ENCODE results near the gene RPH3AL.
A peak's percentile ranks its signal among the peaks of the same experiment; 100 is the strongest.
"Not testable (repeated sequence)": the region's sequence is repeated elsewhere in the genome, so short reads cannot be mapped to it uniquely, and the experiment has no call there.

RPH3AL gene

GRCh38 chr17:178292-179065 is 174.1 kb downstream of the RPH3AL start:
- ATAC-seq (no peak), DNase-seq (no peak)

- DNase-seq (no peak), ATAC-seq (no peak)
Measured at GRCh38 chr17:177762-178161, 174.8 kb downstream of the RPH3AL start.

- ATAC-seq (no peak), DNase-seq (no peak)
Measured at GRCh38 chr17:177155-177554, 175.5 kb downstream of the RPH3AL start.

DNA sequence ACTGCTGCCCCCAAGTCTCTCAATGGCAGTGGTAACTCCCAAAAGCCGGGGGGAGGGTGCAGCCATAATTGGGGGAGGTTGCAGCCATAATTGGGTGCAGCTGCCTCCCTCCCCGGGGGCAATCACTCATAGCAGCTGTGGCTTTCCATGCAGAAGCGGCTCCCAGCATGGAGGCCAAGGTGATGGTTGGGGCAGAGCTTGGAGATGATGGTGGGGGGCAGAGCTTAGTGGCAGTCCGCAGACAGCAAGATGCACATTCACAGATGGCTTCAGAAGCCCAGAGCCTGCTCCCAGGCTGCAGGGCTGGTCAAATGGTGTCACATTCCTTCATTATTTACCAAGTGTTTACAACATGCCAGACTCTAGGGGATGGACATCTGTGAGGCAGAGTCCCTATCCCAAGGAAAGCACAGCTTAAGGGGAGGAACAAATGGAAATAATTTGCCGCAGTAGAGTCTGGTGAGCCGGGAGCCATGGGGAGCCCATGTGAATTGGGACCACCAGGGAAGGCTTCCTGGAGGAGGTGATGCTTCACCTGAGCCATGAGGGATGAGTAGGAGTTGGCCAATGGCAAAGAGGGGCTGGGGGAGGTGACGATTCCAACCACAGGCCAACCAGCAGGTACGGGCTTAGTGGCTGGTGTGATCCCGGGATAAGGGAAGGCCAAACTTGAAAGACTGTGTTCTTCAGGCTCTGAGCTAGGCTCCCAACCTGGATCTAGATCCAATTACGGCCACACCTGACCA is 179.3 kb downstream of the RPH3AL start:
- ATAC-seq (no peak), DNase-seq (no peak)

DNA sequence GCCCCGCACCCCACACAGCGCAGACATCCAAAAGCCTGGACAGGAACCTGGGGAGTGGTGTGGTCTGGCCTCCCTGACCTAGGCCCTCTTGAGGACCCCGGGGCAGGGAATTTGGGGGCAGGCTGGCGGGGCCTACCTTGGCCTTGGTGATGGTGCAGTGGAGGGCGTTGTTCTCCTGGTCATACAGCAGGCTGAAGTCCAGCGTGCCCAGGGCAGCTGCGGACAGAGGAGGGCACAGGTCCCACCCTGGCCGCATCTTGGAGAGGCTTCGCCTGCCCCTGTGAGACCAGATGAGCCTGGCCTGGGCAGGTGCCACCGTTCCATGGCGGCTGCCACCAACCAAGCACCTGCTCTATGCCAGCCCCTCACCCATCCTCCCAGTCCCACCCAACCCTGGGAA is 180.2 kb downstream of the RPH3AL start:
- no peak for DNase-seq
- peak; percentile 23 for ATAC-seq

- no peak for ATAC-seq
- no peak for DNase-seq
Measured at GRCh38 chr17:171871-172270, 180.7 kb downstream of the RPH3AL start.

- DNase-seq = no peak
- ATAC-seq = peak; percentile 6
Measured at GRCh38 chr17:170130-170670, 182.4 kb downstream of the RPH3AL start.

GRCh38 chr17:168614-169013 is 184.0 kb downstream of the RPH3AL start:
- DNase-seq, ATAC-seq: not testable (repeated sequence)

DNA sequence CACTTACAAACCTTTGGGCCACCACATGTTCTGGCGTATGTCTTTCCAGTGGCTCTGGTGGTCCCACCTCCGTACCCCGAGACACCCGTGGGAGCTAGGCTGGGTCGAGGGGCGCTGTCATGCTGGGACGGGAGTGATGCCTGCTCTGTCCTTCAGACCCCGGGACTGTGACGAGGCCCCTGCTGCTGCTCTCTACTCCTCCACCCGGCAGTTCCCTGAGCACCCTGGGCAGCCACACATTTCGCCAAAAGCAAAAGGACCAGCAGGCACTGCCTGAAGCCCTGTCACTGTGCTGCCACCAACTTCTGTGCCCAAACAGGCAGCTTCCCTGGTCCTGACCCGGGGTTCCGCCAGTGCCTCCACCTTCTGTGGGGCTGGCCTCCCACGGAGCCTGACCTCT is 186.7 kb downstream of the RPH3AL start:
- no peak for ATAC-seq

DNA sequence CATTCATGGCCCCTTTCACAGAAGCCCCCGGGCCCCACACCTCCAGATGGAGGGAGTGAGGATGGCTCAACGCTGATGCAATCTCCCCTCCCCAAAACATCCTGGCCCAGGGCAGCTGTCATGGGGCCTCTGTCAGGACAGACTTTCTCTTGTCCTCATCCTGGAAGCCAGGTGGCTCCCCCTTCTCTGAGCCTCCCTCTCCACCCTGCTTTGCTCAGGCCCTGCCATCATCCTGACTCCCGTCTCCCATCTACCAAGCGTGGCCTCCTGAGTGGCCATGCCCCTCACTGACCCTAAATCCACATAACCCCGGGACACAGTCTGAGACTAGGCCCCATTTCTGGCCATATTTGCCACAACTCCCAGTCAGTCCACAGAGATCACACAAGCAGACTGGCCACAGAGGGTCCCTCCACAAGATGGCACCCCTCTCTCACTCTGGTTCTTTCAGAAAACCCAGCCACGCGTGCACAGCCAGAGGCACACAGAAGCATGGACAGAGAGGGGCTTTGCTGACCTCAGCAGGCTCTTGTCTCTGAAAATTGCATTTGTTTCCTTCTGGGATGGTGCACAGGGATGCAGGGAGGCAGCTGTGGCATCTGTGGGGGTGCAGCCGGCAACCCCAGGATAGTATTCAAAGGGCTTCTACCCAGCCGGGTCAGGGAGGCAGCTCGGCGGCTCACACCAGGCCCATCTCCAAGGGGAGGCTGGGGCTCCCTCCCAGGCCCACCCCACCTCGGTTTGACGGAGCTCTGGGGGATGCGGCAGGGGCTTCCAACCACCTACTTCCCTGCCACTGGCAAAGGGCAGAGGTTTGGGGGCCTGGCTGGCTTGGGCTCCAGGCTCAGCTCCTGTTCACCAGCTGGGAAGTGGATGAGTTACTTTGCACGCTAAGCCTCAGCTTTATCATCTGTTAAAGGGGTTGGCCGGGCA is 188.0 kb downstream of the RPH3AL start:
- no peak for ATAC-seq

More for the DNA sequence above, 186.7 kb downstream of the RPH3AL start:
- no peak for DNase-seq

DNA sequence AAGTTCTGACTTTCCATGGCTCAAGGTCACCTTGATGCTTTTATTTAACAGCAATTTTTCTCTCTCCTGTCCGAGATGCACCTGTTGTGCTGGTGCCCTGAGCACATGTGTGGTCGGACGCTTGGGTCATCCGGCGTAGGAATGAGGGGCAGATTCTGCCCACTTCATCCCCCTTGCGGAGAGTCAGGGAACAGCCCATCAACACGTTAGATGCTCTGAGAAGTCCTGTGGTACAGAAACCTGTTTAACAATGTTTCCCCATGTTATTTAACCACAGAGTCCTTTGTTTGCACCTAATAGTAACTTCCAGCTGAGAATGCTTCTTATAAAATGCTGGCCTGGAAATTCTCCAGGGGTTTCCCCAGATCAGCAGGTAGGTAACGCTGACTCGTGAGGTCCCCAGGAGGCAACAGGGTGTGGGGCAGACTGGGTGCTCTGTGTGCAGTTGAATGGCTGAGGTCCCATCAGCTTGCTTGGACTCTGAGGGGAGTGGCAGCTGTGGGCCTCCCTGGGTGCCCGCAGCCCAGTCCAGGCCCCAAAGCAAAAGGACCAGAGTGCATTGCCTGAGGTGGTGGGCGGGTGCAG is 189.0 kb downstream of the RPH3AL start:
- no peak for DNase-seq
- ATAC-seq = no peak

More for the DNA sequence above, 188.0 kb downstream of the RPH3AL start:
- DNase-seq = peak; percentile 30

DNA sequence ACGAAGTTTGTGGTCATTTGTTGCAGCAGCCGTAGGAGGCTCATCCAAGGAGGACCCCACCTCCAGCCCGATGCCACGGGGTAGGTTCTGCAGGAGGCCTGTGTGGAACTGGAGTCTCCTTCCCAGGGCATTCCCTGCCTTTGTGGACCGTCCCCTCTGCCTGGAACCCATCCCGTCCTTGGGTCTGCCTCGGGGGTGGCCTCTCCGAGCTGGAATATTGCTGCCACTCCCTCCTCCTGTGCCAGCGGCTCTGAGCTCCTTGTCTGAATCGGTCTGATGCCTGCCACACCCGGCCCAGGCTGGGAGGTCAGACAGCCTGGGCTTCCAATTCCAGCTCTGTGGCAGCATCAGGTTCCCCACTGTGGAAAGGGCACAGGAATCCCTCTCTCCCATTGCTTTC is 189.9 kb downstream of the RPH3AL start:
- no peak for ATAC-seq
- no peak for DNase-seq
